Mesothelial cell of epicardium (in vitro differentiated cells): ENCODE results near the gene QRFP. TPM values are rescaled to one million over a fixed set of nuclear protein-coding genes. Genes with fewer than 3 reads are reported as not detected.

Experiments
- DNase-seq, 2 experiments: peaks; one replicate each; pipeline ENCODE4 v3.0.0; 2021; ENCODE audit warnings: low spot score in 2 of 2; ENCODE audit not compliant: unreplicated experiment in 2 of 2
- H3K27ac Mint-ChIP-seq: 2 replicates; pipeline ENCODE4 v1.8.0; 2021; ENCODE audit warnings: mixed read lengths
- H3K27me3 Mint-ChIP-seq: 2 replicates; pipeline ENCODE4 v1.8.0; 2021; ENCODE audit warnings: low read depth, mixed read lengths
- H3K36me3 Mint-ChIP-seq: 2 replicates; pipeline ENCODE4 v1.8.0; 2021; ENCODE audit warnings: mixed read lengths
- H3K4me1 Mint-ChIP-seq: 2 replicates; pipeline ENCODE4 v1.8.0; 2021; ENCODE audit warnings: mixed read lengths
- H3K4me3 Mint-ChIP-seq: 2 replicates; pipeline ENCODE4 v1.8.0; 2021; ENCODE audit warnings: mild to moderate bottlenecking, moderate library complexity, mixed read lengths
- H3K9me3 Mint-ChIP-seq: 2 replicates; pipeline ENCODE4 v1.8.0; 2021; ENCODE audit warnings: mixed read lengths
- CTCF ChIP-seq: fragments of 200-600 bp; sonication (generic); IDR thresholded peaks from one replicate; pipeline ENCODE4 v1.5.0; 2021; ENCODE audit warnings: antibody characterized with exemption; ENCODE audit not compliant: unreplicated experiment
- total RNA-seq: library from RNA; stranded (reverse); gene quantifications from 3 replicates; pipeline ENCODE4 v1.2.1, GENCODE V29; 2021

The QRFP gene
- total RNA-seq, 1 donor from 2014 or later = not detected

- Mint-ChIP-seq H3K27ac (peak overlapping the region; percentile 43), H3K36me3 (peaks cover 27% of the 10 kb centered on the region)
- TF ChIP-seq CTCF = no peak
Observed at GRCh38 chr9:130867556-130867955, 29.1 kb downstream of the QRFP start.

DNA sequence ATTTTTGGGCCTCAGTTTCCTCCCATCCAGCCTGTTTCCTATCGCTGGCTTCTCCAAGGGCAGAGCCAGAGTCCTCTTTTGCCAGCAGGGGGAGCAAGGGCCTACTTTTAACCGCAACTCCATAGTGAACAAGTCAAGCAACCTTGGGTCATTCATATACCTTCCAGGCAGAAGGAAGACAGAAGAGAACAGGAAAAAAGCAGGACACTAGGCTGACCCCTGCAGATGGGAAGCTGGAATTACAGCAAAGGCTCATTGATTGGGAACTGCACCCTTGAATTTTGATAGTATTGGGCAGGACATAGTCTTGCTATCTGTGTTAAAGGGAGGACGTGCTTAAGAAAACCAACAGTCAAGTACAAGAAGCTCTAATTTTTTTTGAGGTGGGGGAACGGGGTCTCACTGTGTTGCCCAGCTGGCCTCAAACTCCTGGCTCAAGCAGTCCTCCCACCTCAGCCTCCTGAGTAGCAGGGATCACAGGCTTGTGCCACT is 30.1 kb downstream of the QRFP start:
- TF ChIP-seq CTCF = peak; percentile 85
- H3K4me1 Mint-ChIP-seq = peaks cover 18% of the 10 kb centered on the region
- H3K36me3 Mint-ChIP-seq = peaks cover 19% of the 10 kb centered on the region
- peak overlapping the region; percentile 48 for H3K27ac Mint-ChIP-seq
- H3K27me3 Mint-ChIP-seq = no peaks in the 10 kb centered on the region
- H3K9me3 Mint-ChIP-seq = no peaks in the 10 kb centered on the region
- H3K4me3 Mint-ChIP-seq = no peak overlapping the region
- DNase-seq = peak in 1 of 2 experiments; percentile 74

More at GRCh38 chr9:130867556-130867955, 29.1 kb downstream of the QRFP start:
- Mint-ChIP-seq H3K4me1 (peaks cover 18% of the 10 kb centered on the region), H3K27me3 (no peaks in the 10 kb centered on the region), H3K4me3 (no peak overlapping the region), H3K9me3 (no peaks in the 10 kb centered on the region)
- DNase-seq = no peak

GRCh38 chr9:130865921-130866320 is 30.7 kb downstream of the QRFP start:
- peaks cover 22% of the 10 kb centered on the region for H3K4me1 Mint-ChIP-seq
- H3K36me3 Mint-ChIP-seq = peaks cover 19% of the 10 kb centered on the region
- H3K9me3 Mint-ChIP-seq = no peaks in the 10 kb centered on the region
- no peak for DNase-seq
- H3K27ac Mint-ChIP-seq = no peak overlapping the region
- TF ChIP-seq CTCF = no peak
- no peak overlapping the region for H3K4me3 Mint-ChIP-seq
- no peaks in the 10 kb centered on the region for H3K27me3 Mint-ChIP-seq

DNA sequence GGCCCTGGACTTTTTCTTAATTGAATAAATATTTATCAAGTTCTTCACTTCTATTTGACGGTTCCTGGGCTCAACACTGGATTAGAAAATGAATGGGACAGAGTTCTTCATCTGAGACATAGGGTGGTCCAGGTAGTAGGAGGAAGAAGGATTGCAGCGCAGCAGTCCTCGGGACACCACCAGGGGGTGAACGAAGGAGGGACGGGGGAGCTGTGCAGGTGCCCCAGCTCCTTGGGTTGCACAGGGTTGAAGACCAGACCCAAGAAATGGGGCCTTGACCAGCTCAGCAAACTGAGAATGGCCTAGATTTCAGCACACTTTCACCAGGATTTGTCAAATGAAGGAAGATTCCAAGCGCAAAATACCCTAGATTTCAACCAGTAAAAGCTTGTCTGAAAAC is 32.1 kb downstream of the QRFP start:
- H3K36me3 Mint-ChIP-seq = peaks cover 17% of the 10 kb centered on the region
- no peak for TF ChIP-seq CTCF
- H3K27ac Mint-ChIP-seq = no peak overlapping the region
- no peaks in the 10 kb centered on the region for H3K9me3 Mint-ChIP-seq
- H3K4me3 Mint-ChIP-seq = no peak overlapping the region
- no peaks in the 10 kb centered on the region for H3K27me3 Mint-ChIP-seq
- H3K4me1 Mint-ChIP-seq = peaks cover 32% of the 10 kb centered on the region
- no peak for DNase-seq

DNA sequence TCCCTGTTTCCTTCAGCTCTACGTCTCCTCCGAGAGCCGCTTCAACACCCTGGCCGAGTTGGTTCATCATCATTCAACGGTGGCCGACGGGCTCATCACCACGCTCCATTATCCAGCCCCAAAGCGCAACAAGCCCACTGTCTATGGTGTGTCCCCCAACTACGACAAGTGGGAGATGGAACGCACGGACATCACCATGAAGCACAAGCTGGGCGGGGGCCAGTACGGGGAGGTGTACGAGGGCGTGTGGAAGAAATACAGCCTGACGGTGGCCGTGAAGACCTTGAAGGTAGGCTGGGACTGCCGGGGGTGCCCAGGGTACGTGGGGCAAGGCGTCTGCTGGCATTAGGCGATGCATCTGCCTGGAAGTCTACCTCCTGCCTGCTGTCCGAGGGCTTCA is 33.9 kb downstream of the QRFP start:
- Mint-ChIP-seq H3K4me3 (no peak overlapping the region), H3K27ac (no peak overlapping the region), H3K36me3 (peaks cover 12% of the 10 kb centered on the region), H3K4me1 (peaks cover 31% of the 10 kb centered on the region), H3K27me3 (no peaks in the 10 kb centered on the region), H3K9me3 (no peaks in the 10 kb centered on the region)
- no peak for DNase-seq
- TF ChIP-seq CTCF = no peak

GRCh38 chr9:130862217-130862616 is 34.4 kb downstream of the QRFP start:
- H3K27me3 Mint-ChIP-seq = no peaks in the 10 kb centered on the region
- TF ChIP-seq CTCF = no peak
- H3K36me3 Mint-ChIP-seq = peaks cover 16% of the 10 kb centered on the region
- H3K9me3 Mint-ChIP-seq = no peaks in the 10 kb centered on the region
- no peak for DNase-seq
- peaks cover 31% of the 10 kb centered on the region for H3K4me1 Mint-ChIP-seq
- H3K27ac Mint-ChIP-seq = no peak overlapping the region
- no peak overlapping the region for H3K4me3 Mint-ChIP-seq
